ENCODE results near the gene FAM110A.
"Not testable (repeated sequence)": the region's sequence is repeated elsewhere in the genome, so short reads cannot be mapped to it uniquely, and the experiment has no call there.

FAM110A gene

GRCh38 chr20:822651-823573, 10.6 kb upstream of the FAM110A start:
- no peak for FAIRE-seq

DNA sequence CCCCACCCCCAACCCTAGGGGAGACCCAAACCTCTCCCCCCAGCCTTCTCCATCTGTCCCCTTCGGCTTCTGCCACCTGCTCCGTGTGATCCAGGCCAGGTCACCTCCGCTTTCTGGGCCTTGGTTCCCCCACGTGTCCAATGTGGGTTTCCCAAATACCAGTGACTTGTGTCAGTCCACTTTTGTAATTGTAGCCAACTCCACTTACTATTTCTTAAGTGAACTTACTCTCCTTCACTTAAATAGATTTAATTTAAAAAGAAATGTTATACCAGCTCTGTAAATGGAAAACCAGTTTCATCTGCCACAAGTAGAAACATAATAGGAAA, 10.0 kb upstream of the FAM110A start:
- FAIRE-seq (no peak), DNase-seq (ENCODE audit: low spot score) (no peak)

More at GRCh38 chr20:822651-823573, 10.6 kb upstream of the FAM110A start:
- no peak for DNase-seq (ENCODE audit: low spot score)

GRCh38 chr20:824490-824889, 9.0 kb upstream of the FAM110A start:
- DNase-seq (ENCODE audit: low spot score) (no peak), FAIRE-seq (no peak)

DNA sequence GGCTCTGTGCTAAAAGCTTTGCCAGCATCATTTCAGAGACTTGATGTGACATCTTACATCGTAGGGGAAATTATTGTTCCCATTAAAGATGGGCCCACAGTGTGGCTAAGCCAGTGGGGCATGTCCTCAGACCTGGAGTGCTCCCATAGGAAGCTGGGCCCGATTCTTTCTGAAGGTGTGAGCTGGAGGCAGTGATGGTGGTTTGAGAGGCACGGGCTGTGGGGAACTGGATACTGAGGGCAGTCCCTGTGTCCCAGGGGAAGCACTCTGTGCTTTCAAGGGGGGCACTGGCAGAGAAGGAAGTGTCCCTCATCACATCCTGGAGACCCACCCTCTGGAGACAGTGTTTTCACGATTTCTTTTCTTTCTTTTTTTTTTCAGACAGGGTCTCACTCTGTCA, 8.6 kb upstream of the FAM110A start:
- FAIRE-seq: no peak
- DNase-seq (ENCODE audit: low spot score): no peak

DNA sequence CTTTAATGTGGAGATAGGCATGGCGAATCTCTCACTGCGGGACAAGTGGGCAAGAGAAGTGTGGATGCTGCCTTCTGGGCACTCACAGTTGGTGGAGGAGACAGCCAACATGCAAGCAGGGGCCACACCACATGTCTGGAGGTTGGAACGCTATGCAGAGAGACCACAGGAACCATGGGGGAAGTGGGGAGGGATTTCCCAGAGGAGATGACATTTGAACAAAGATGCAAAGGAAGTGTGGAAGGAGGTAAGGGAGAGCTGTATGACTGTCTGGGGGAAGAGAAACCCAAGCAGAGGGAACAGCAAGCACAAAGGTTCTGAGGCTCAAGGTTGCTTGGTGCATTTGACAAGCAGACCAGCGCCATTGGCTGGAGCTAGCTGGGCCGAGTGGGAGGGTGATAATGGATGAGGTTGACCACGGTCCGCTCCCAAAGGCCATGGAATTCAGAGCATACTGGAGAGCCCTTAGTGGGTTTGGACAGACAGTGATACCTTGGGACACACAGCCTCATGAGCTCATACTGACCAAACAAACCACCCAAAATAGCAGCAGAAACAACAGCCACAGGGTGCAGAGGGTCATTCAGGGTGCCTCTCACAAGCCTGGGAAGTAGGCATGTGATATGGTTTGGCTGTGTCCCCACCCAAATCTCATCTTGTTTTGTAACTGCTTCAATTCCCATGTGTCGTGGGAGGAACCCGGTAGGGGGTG, 7.6 kb upstream of the FAM110A start:
- FAIRE-seq: no peak
- DNase-seq (ENCODE audit: low spot score): no peak

GRCh38 chr20:826695-827323, 6.7 kb upstream of the FAM110A start:
- FAIRE-seq: no peak

GRCh38 chr20:827981-828380, 5.5 kb upstream of the FAM110A start:
- not testable (repeated sequence) for DNase-seq (ENCODE audit: low spot score); FAIRE-seq

More at GRCh38 chr20:826695-827323, 6.7 kb upstream of the FAM110A start:
- DNase-seq (ENCODE audit: low spot score): no peak

DNA sequence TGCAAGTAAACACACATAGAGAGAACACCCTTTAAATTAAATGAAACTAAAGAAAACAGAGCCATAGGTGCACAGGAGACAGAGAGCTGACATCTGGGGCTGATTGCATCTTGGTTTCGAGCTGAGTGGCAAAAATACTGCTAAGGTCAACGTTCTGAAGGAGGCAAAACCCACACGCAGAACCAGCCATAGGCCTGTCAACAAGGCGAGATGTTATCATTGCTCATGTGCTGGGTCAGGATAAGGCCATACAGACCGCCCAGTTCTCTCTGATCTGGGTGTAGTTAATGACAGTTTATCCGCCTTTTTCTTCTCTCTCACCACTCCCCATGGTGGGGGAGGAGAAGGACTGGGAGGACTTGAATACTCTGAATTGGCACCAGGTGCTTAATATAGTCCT, 4.5 kb upstream of the FAM110A start:
- DNase-seq (ENCODE audit: low spot score) (no peak), FAIRE-seq (no peak)

DNA sequence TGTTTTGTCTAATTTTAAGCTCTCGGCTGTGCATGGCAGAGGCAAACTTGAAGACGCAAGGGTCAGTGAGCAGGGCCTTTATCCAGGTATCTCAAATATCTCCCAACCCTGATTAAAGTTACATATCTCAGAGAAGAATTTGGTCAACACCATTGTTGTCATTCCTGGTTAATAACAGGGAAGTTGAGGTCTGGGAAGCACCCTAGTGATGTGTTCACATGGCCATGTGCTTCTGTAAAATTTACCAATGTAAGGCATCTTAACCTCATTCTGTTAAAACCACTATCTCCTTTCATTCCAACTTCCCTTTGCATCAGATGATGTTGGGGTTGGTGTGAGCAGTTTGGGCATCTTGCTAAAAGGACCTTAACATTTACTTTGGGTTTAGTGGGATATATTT, 4.0 kb upstream of the FAM110A start:
- DNase-seq (ENCODE audit: low spot score) (no peak), FAIRE-seq (no peak)

- DNase-seq (ENCODE audit: low spot score): no peak
Observed at GRCh38 chr20:830011-830521, 3.4 kb upstream of the FAM110A start.

DNA sequence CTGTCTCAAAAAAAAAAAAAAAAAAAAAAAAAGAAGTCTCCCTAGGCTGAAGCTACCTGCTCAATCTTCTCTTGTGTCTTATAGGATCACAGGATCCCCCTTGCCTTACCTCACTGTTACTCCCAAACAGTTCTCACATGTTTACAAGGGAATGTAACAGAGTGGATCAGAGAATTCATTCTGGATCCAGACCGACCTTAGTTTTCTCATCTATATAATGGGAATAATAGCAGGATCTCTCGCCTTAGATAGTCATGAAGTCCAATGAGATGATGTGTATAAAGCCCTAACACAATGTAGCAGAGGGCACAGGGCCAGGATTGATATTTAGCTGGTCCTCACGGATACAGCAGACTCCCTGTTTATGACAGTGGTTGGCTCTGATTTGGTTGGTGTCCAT, 2.3 kb upstream of the FAM110A start:
- no peak for DNase-seq (ENCODE audit: low spot score)
- no peak for FAIRE-seq

More at GRCh38 chr20:830011-830521, 3.4 kb upstream of the FAM110A start:
- FAIRE-seq: no peak

DNA sequence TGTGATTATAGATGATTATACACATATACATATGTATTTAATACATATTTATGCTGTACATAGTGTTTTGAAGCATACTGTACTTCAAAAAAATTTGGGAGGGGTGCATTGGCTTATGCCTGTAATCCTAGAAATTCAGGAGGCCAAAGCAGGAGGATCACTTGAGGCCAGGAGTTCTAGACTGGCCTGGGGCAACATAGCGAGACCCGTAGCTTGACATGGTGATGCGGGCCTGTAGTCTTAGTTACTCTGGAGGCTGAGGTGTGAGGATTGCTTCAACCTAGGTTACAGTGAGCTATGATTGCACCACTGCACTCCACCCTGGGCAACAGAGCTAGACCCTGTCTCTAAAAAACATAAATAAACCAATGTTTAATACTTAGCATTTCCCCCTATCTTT, 1.6 kb upstream of the FAM110A start:
- no peak for DNase-seq (ENCODE audit: low spot score)
- no peak for FAIRE-seq

- FAIRE-seq: no peak
Observed at GRCh38 chr20:833121-833449, 430 bp upstream of the FAM110A start.

GRCh38 chr20:834151-834746, 734 bp downstream of the FAM110A start:
- DNase-seq (ENCODE audit: low spot score) (no peak), FAIRE-seq (no peak)

More at GRCh38 chr20:833121-833449, 430 bp upstream of the FAM110A start:
- DNase-seq (ENCODE audit: low spot score): no peak

GRCh38 chr20:835608-836045, 2.1 kb downstream of the FAM110A start:
- FAIRE-seq (no peak), DNase-seq (ENCODE audit: low spot score) (no peak)

- DNase-seq (ENCODE audit: low spot score) (no peak), FAIRE-seq (no peak)
Observed at GRCh38 chr20:836190-836589, 2.7 kb downstream of the FAM110A start.

- no peak for FAIRE-seq
Observed at GRCh38 chr20:839015-839414, 5.5 kb downstream of the FAM110A start.

DNA sequence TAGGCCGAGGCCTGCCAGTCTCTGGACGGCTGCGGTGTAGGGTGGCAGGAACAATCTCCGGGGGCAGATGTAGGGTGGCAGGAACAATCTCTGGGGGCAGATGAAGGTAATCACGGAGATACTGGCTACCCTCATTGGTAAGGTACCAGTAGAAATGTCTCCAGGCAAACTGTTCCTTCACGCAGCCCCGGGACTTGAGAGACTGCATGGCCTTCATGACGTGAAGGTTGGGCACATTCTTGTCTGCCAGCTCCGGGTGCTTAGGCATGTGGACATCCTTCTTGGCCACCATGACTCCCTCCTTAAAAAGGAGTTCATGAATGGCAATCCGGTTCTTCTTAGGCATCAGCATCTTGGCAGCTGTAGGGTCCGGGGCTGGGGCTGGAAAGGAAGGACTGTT, 6.1 kb downstream of the FAM110A start:
- no peak for FAIRE-seq
- no peak for DNase-seq (ENCODE audit: low spot score)

More at GRCh38 chr20:839015-839414, 5.5 kb downstream of the FAM110A start:
- DNase-seq (ENCODE audit: low spot score): no peak

GRCh38 chr20:840503-840857, 7.0 kb downstream of the FAM110A start:
- no peak for FAIRE-seq
- no peak for DNase-seq (ENCODE audit: low spot score)

DNA sequence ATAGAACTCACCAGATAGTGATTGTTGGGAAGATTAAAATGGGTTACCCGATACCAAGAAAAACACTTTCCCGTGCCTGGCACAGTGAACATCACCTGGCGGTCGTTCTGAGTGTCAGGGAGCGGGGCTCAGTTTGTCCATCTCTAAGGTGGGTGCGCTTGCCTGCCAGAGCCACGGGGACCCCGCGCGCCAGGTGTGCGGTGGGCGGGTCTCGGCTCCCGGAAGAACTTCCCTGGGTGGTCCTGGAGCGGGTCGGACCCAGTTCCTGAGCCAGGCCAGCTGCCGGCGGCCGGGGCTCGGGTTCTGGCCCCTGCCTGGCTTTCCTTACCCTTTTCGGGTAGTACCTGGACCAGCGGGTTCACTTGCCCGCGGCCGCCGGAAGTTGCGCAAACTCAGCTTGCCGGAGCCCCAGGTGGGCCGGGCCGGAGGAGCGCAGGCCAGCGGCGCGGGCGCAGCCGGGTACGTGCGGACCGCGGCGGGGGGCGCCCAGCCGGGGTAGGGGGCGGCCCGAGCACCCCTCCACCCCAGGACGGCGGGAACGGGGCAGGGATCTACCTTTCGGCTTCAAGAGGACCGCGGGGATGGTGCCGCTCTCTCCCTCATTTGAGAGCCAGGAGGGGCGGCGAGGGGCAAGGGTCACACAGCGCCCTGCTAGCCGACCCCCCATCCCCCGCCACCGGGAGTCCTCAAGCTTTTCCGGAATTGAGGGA, 7.5 kb downstream of the FAM110A start:
- no peak for DNase-seq (ENCODE audit: low spot score)
- no peak for FAIRE-seq

Data from urothelium cell line (cell line).